H1 (cell line): ENCODE results near the gene MAGI3. TPM values are rescaled to one million over a fixed set of nuclear protein-coding genes. Genes with fewer than 3 reads are reported as not detected.
"Not testable (repeated sequence)": the region's sequence is repeated elsewhere in the genome, so short reads cannot be mapped to it uniquely, and the experiment has no call there.

Experiments
- CTCF ChIA-PET: fragments of 300-600 bp; sonication (Branson Sonifier 250); formaldehyde crosslinking; loops from one replicate; lab custom pipeline; 2021; ENCODE audit not compliant: partially characterized antibody; lab: Charles Lee
- POLR2A ChIA-PET: fragments of 300-600 bp; sonication (Branson Sonifier 250); formaldehyde crosslinking; loops from one replicate; lab custom pipeline; 2021; ENCODE audit warnings: inconsistent platforms; ENCODE audit not compliant: partially characterized antibody; lab: Charles Lee
- DNase-seq, 2 experiments: peaks; one replicate each; pipeline versions ENCODE4 v3.0.0 to v3.0.0-alpha.2; 2010 to 2022; ENCODE audit warnings: low spot score in 2 of 2, low read depth in 1 of 2, mixed read lengths in 1 of 2
- FAIRE-seq: peaks from 2 replicates; lab custom pipeline; 2011; peaks lifted over from hg19 to GRCh38; lab: Jason Lieb, UNC
- H2AFZ ChIP-seq: 2 replicates; pipeline ENCODE4 v1.8.1; 2012; ENCODE audit warnings: low read length, inconsistent platforms
- H2AK5ac ChIP-seq: 2 replicates; pipeline ENCODE4 v1.6.1; 2013; ENCODE audit warnings: low read depth, low read length
- H2BK120ac ChIP-seq: replicated peaks from 2 replicates; pipeline ENCODE3; 2013; ENCODE audit warnings: low read depth, low read length, inconsistent platforms
- H2BK12ac ChIP-seq: 2 replicates; pipeline ENCODE4 v1.6.1; 2013; ENCODE audit warnings: low read depth, low read length
- H2BK15ac ChIP-seq: 2 replicates; pipeline ENCODE4 v1.6.1; 2013; ENCODE audit warnings: low read length
- H2BK20ac ChIP-seq: 2 replicates; pipeline ENCODE4 v1.6.1; 2013; ENCODE audit warnings: low read length
- H2BK5ac ChIP-seq: 2 replicates; pipeline ENCODE4 v1.6.1; 2013; ENCODE audit warnings: low read depth, low read length
- H3K14ac ChIP-seq: 2 replicates; pipeline ENCODE4 v1.6.1; 2013; ENCODE audit warnings: inconsistent platforms; ENCODE audit not compliant: insufficient read length
- H3K18ac ChIP-seq: 2 replicates; pipeline ENCODE4 v1.6.1; 2013; ENCODE audit warnings: low read length; ENCODE audit errors: extremely low read depth
- H3K23ac ChIP-seq: 2 replicates; pipeline ENCODE4 v1.6.1; 2013; ENCODE audit warnings: inconsistent platforms; ENCODE audit not compliant: insufficient read length
- H3K23me2 ChIP-seq: 2 replicates; pipeline ENCODE4 v1.6.1; 2013; ENCODE audit warnings: low read depth, low read length
- H3K27ac ChIP-seq: 2 replicates; pipeline ENCODE4 v1.6.1; 2011; ENCODE audit warnings: low read depth, low read length, inconsistent platforms
- H3K27me3 ChIP-seq, 4 experiments: replicated peaks in 1 of 4; 1 replicate in 1 of 4; 2 replicates in 3 of 4; pipeline versions ENCODE4 v1.6.1 to v1.8.1; 2011 to 2013; ENCODE audit warnings: low read length in 3 of 4, mild to moderate bottlenecking in 3 of 4, inconsistent platforms in 2 of 4, mixed read lengths in 2 of 4, moderate library complexity in 1 of 4; ENCODE audit not compliant: control insufficient read depth in 3 of 4, insufficient read depth in 3 of 4; ENCODE audit errors: extremely low read depth in 1 of 4
- H3K36me3 ChIP-seq, 4 experiments: 2 replicates each; pipeline versions ENCODE4 v1.6.1 to v1.8.1; 2011 to 2013; ENCODE audit warnings: mild to moderate bottlenecking in 4 of 4, low read length in 3 of 4, moderate library complexity in 2 of 4, control low read depth in 1 of 4, inconsistent platforms in 1 of 4; ENCODE audit not compliant: insufficient read depth in 4 of 4, control insufficient read depth in 2 of 4
- H3K4ac ChIP-seq: replicated peaks from 2 replicates; pipeline ENCODE3; 2013; ENCODE audit warnings: low read length, low read depth, mixed read lengths, inconsistent platforms; ENCODE audit not compliant: insufficient read length
- H3K4me1 ChIP-seq, 4 experiments: replicated peaks in 1 of 4; 1 replicate in 1 of 4; 2 replicates in 3 of 4; pipeline versions ENCODE4 v1.6.1 to v1.8.1; 2011 to 2013; ENCODE audit warnings: low read length in 3 of 4, inconsistent platforms in 2 of 4, mixed read lengths in 1 of 4; ENCODE audit not compliant: insufficient read depth in 4 of 4, control insufficient read depth in 3 of 4
- H3K4me2 ChIP-seq, 2 experiments: 2 replicates each; pipeline versions ENCODE4 v1.6.1 to v1.8.1; 2011 to 2013; ENCODE audit warnings: low read depth in 2 of 2, low read length in 2 of 2, control low read depth in 1 of 2, inconsistent platforms in 1 of 2, mild to moderate bottlenecking in 1 of 2; ENCODE audit not compliant: insufficient read depth in 1 of 2
- H3K4me3 ChIP-seq, 4 experiments: fragments of 200-600, 300-600 bp in 1 of 4; sonication (generic), shearing (Covaris generic), sonication (Bioruptor Twin) in 1 of 4; 2 replicates each; pipeline versions ENCODE4 v1.5.1 to v1.8.1; 2011 to 2016; ENCODE audit warnings: low read length in 4 of 4, low read depth in 3 of 4, control low read depth in 2 of 4, inconsistent platforms in 2 of 4, mild to moderate bottlenecking in 2 of 4, mixed read lengths in 1 of 4, moderate library complexity in 1 of 4; ENCODE audit not compliant: insufficient read depth in 2 of 4; ENCODE audit errors: extremely low read depth in 1 of 4
- H3K56ac ChIP-seq: replicated peaks from 2 replicates; pipeline ENCODE3; 2013; ENCODE audit warnings: low read depth, mild to moderate bottlenecking, mixed read lengths, low read length, inconsistent platforms; ENCODE audit not compliant: insufficient read length
- H3K79me1 ChIP-seq: 2 replicates; pipeline ENCODE4 v1.6.1; 2013; ENCODE audit warnings: low read depth, low read length, control low read depth
- H3K79me2 ChIP-seq, 2 experiments: 2 replicates each; pipeline versions ENCODE4 v1.6.1 to v1.8.1; 2012 to 2013; ENCODE audit warnings: low read length in 2 of 2, mild to moderate bottlenecking in 2 of 2, inconsistent platforms in 1 of 2; ENCODE audit not compliant: insufficient read depth in 2 of 2, control insufficient read depth in 1 of 2
- H3K9ac ChIP-seq, 4 experiments: replicated peaks in 1 of 4; 1 replicate in 1 of 4; 2 replicates in 3 of 4; pipeline versions ENCODE4 v1.6.1 to v1.8.1; 2011 to 2013; ENCODE audit warnings: low read depth in 3 of 4, low read length in 3 of 4, control low read depth in 2 of 4, mild to moderate bottlenecking in 2 of 4, moderate library complexity in 2 of 4, inconsistent platforms in 1 of 4; ENCODE audit errors: extremely low read depth in 1 of 4
- H3K9me3 ChIP-seq, 2 experiments: 2 replicates each; pipeline versions ENCODE4 v1.6.1 to v1.8.1; 2012 to 2013; ENCODE audit warnings: mild to moderate bottlenecking in 2 of 2, moderate library complexity in 2 of 2, control low read depth in 1 of 2, inconsistent platforms in 1 of 2, low read depth in 1 of 2, low read length in 1 of 2, mixed read lengths in 1 of 2; ENCODE audit not compliant: insufficient read depth in 2 of 2
- H4K20me1 ChIP-seq, 2 experiments: replicated peaks in 1 of 2; 2 replicates each; pipeline versions ENCODE3 to v1.8.1; 2011 to 2013; ENCODE audit warnings: inconsistent platforms in 2 of 2, low read length in 2 of 2, mild to moderate bottlenecking in 1 of 2; ENCODE audit not compliant: insufficient read depth in 2 of 2, control insufficient read depth in 1 of 2
- H4K5ac ChIP-seq: 2 replicates; pipeline ENCODE4 v1.6.1; 2013; ENCODE audit warnings: low read length, low read depth, mixed read lengths, inconsistent platforms; ENCODE audit not compliant: insufficient read length
- H4K8ac ChIP-seq: 2 replicates; pipeline ENCODE4 v1.8.0; 2013; ENCODE audit warnings: mild to moderate bottlenecking, moderate library complexity, low read length, inconsistent platforms; ENCODE audit not compliant: insufficient read depth; ENCODE audit errors: extremely low read depth
- H4K91ac ChIP-seq: replicated peaks from 2 replicates; pipeline ENCODE3; 2013; ENCODE audit warnings: low read length, mixed read lengths, inconsistent platforms; ENCODE audit not compliant: insufficient read length
- WGBS, 2 experiments: shearing (Covaris generic) in 1 of 2; methylation state at CpG; one replicate each; pipeline versions ENCODE4 v1.1.6 to v1.1.7; 2013 to 2015; ENCODE audit warnings: low lambda C conversion rate in 2 of 2, mixed read lengths in 2 of 2, inconsistent platforms in 1 of 2, low coverage in 1 of 2, missing lambda C conversion rate in 1 of 2; ENCODE audit not compliant: insufficient replicate concordance in 2 of 2, insufficient coverage in 1 of 2, insufficient read length in 1 of 2; ENCODE audit errors: extremely low coverage in 1 of 2, missing lambda C conversion rate in 1 of 2; 5-methylcytosine and 5-hydroxymethylcytosine counted together
- polyA plus RNA-seq, 7 experiments: library from polyadenylated mRNA; depleted of rRNA in 3 of 7; stranded (reverse) in 5 of 7; unstranded in 2 of 7; fragments of >200 nt in 5 of 7; fragments of 200-250 nt in 2 of 7; gene quantifications; 1 replicate in 5 of 7; 2 replicates in 1 of 7; 4 replicates in 1 of 7; pipeline versions ENCODE4 v1.2.1 to v1.2.3, GENCODE V29; 2011 to 2013; ENCODE audit warnings: missing spikeins in 2 of 7, mixed read lengths in 2 of 7
- total RNA-seq: library from RNA; stranded (reverse); fragmentation: NEBNext Ultra II Directional; extraction: Animal tissue kit (Norgen Biotek cat#: 25700); gene quantifications from 2 replicates; pipeline ENCODE4 v1.2.1, GENCODE V29; 2021

The MAGI3 gene
- total and polyA plus RNA-seq, 2 of the 8 experiments (the other 6 are each of a cell fraction or from before 2014, with no cell fraction given): 2.3 to 7.8 TPM

DNA sequence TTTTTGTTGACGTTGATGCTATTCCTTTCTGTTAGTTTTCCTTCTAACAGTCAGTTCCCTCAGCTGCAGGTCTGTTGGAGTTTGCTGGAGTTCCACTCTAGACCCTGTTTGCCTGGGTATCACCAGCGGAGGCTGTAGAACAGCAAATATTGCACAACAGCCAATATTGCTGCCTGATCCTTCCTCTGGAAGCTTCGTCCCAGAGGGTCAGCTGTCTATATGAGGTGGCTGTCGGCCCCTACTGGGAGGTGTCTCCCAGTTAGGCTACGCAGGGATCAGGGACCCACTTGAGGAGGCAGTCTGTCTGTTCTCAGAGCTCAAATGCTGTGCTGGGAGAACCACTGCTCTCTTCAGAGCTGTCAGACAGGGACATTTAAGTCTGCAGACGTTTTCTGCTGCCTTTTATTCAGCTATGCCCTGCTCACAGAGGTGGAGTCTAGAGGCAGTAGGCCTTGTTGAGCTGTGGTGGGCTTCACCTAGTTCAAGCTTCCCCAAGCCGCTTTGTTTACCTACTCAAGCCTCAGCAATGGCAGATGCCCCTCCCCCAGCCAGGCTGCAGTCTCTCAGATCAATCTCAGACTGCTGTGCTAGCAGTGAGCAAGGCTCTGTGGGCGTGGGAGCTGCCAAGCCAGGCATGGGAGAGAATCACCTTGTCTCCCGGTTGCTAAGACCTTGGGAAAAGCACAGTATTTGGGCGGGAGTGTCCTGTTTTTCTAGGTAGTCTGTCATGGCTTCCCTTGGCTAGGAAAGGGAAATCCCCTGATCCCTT, 88.3 kb downstream of the MAGI3 start:
- DNase-seq, H2BK120ac ChIP-seq, H3K9ac ChIP-seq, H2BK5ac ChIP-seq, H2BK20ac ChIP-seq, H3K79me2 ChIP-seq, H3K4ac ChIP-seq, H3K14ac ChIP-seq, H3K4me3 ChIP-seq, H3K27ac ChIP-seq, H4K91ac ChIP-seq, H3K9me3 ChIP-seq, POLR2A ChIA-PET, H2AK5ac ChIP-seq, H3K4me1 ChIP-seq, H2AFZ ChIP-seq, H2BK12ac ChIP-seq, H3K23me2 ChIP-seq, H3K56ac ChIP-seq, H4K8ac ChIP-seq, H3K79me1 ChIP-seq, H3K36me3 ChIP-seq, H3K27me3 ChIP-seq, H4K5ac ChIP-seq, H2BK15ac ChIP-seq, H3K4me2 ChIP-seq, H3K23ac ChIP-seq, H4K20me1 ChIP-seq, FAIRE-seq, H3K18ac ChIP-seq: not testable (repeated sequence)
- WGBS, 2 experiments: 87% methylated on average over 10 of the region's 10 CpGs; no CpG with 5 or more reads in 1 of the 2 experiments
- CTCF ChIA-PET: interaction anchor here (0.9 to 2.6 kb wide), 2 partner anchors 10 to 98 kb away, joined by 3 to 9 read pairs; no protein-coding TSS in a partner anchor
